ENCODE results near the gene ETNK2.

ETNK2 gene

DNA sequence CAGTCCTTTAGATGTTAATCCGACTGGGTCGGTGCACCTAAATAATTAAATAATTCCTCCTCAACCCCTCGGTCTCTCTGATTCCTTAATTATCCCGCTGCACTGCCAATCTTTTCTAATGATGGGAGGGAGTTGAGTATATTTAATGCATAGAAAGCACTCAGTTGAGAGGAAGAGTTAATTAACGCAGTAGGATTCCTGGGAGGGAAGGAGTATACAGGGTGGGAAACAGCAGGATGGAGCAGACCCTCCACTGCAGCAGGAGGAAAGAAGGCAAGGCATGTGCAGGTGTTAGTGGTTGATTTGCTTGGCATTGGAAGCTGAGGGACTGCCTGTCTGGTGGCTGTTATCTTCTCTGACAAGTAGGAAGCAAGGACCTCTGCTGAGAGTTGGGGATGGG is 24.2 kb upstream of the ETNK2 start:
- no peak for DNase-seq (ENCODE audit: low spot score)

GRCh38 chr1:204174958-204175357 is 23.1 kb upstream of the ETNK2 start:
- DNase-seq (ENCODE audit: low spot score): no peak

DNA sequence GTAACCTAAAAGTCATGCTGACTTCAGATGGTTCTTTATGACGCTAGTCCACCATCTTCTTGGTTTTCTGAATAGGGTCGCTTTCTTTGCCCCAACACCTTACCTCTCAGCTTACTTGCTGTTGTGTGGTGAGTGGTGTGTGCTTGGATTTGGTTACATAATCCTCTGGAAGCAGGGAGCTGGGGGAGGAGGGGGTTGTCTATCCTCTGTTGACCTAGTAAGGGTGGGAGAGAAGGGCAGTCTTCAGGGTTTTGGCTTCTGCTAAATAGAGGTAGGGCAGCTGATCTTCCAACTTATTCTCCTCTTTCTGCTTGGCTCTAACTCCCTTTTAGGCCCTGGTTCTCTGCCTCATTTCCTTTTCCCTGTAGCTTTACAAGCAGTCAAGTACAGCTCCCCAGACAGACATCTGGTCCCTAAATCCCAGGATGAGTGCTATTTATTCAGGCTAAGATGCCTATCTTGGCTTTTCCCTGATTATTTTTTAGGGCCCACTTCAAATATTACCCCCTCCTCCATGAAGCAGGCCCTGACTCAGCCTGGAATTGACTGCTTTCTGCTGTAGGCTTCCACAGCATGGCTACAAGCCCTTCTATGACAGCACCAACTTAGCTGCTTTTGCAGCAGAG is 20.7 kb upstream of the ETNK2 start:
- no peak for DNase-seq (ENCODE audit: low spot score)

GRCh38 chr1:204171751-204172178 is 19.9 kb upstream of the ETNK2 start:
- DNase-seq (ENCODE audit: low spot score): peak; percentile 33

- no peak for DNase-seq (ENCODE audit: low spot score)
Observed at GRCh38 chr1:204170494-204171155, 18.8 kb upstream of the ETNK2 start.

GRCh38 chr1:204169858-204170257 is 18.0 kb upstream of the ETNK2 start:
- no peak for DNase-seq (ENCODE audit: low spot score)

- DNase-seq (ENCODE audit: low spot score): no peak
Observed at GRCh38 chr1:204167730-204168129, 15.9 kb upstream of the ETNK2 start.

DNA sequence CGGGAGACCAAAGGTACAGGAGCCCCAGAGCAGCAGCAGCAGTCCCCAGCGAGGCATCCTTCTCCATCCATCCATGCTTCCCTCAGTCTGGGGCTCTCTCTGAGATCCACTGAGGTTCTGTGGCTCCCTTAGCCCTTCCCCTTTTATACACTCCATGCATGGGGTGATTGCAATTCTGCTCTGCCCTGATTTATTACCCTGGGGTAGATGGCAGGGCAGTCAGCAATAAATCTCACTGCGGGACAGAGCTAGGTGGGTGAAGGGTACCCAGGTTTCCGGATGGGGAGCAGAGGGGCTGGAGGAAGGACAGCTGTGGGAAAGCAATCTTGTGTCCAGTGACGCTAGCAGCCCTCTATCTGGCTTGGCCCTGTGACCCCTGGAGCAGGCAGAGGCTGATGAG is 14.4 kb upstream of the ETNK2 start, which contains the start of gene REN:
Gene REN, minus strand, starts transcription at position 119 of the 400 bp plus-strand sequence. Its CDS starts 44 bp downstream, at position 75.
- no peak for DNase-seq (ENCODE audit: low spot score)

DNA sequence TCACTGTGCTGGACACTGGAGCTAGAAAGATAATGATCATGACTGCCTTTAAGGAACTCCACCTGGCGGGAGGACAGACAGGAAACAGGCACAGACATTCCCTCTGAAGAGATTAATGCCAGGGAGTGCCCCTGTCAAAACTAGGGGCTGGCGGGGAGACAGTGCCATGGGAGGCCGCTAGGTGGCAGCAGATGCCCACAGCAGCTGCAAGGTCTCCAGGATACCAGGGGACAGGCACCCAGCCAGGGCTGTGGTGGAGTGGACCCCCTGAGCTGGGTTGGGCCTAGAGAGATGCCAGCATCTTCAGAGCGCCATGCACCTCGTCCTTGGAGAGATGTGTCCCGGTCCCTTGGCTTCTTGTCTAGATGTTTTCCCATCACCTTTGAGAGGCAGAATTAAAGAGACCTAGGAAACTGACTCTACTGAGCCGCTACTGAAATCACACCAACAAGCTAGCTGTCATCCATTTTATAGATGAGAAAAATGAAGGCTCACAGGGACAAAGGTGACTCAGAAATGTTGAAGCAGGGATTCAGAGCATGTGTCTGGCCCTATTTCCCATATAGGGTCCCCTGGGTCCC is 10.7 kb upstream of the ETNK2 start:
- DNase-seq (ENCODE audit: low spot score): peak; percentile 87

GRCh38 chr1:204161609-204162493 is 10.0 kb upstream of the ETNK2 start:
- DNase-seq (ENCODE audit: low spot score): no peak

- no peak for DNase-seq (ENCODE audit: low spot score)
Observed at GRCh38 chr1:204157962-204158361, 6.1 kb upstream of the ETNK2 start.

DNA sequence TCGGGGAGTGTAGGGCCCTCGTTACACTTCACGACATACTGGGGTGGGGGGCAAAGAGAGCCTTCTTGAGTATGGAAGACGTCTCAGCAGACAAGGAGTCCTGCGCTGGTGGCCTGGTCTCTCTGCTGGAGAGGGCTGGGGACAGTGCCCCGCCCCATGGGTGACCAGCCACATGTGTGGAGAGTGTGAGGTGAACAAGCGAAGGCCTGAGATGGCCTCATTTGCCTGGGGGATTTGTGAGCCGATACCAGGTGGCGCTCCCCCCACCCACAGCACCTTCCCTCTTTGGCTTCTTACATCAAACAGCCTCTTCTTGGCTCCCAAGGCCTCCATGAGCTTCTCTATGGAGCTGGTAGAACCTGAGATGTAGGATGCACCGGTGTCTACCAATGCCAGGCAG is 4.0 kb upstream of the ETNK2 start:
- DNase-seq (ENCODE audit: low spot score): no peak

- DNase-seq (ENCODE audit: low spot score): no peak
Observed at GRCh38 chr1:204154568-204155255, 2.9 kb upstream of the ETNK2 start.

- no peak for DNase-seq (ENCODE audit: low spot score)
Observed at GRCh38 chr1:204153667-204154066, 1.8 kb upstream of the ETNK2 start.

DNA sequence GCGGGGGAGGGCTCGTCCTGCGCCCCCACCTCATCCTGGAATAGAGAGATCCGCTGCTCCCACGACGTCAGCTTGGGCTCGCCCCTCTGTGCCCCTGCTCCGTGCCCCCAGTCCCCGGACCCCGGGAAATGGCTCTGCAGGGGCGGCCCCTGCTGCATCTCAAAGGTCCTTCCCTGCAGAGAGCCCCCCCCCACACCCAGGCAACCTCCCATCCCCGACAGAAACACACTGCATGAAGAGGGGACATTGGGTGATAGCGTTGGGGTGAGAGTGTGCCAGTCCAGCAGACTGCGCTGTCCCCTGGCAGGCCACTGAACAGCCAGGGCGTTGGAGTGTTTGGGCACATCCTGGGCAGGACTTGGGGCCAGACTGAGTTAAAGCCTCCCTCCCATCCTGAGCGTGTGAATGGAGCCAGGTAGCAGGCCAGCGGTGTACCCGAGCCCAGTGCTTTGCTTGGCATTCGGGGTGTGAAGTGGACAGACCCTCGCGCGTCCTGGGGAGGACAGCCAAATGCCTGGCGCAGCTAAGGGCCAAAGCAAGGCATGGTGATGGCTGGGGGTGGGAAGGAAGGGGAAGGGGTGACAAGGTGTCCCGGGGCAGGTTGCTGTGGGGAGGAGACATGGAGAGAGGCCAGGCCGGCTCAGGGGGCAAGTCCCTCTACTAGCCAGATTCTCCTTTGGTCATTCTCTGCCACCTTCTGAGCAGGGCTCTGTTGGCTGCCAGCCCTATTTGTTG is 633 bp upstream of the ETNK2 start:
- DNase-seq (ENCODE audit: low spot score): no peak

DNA sequence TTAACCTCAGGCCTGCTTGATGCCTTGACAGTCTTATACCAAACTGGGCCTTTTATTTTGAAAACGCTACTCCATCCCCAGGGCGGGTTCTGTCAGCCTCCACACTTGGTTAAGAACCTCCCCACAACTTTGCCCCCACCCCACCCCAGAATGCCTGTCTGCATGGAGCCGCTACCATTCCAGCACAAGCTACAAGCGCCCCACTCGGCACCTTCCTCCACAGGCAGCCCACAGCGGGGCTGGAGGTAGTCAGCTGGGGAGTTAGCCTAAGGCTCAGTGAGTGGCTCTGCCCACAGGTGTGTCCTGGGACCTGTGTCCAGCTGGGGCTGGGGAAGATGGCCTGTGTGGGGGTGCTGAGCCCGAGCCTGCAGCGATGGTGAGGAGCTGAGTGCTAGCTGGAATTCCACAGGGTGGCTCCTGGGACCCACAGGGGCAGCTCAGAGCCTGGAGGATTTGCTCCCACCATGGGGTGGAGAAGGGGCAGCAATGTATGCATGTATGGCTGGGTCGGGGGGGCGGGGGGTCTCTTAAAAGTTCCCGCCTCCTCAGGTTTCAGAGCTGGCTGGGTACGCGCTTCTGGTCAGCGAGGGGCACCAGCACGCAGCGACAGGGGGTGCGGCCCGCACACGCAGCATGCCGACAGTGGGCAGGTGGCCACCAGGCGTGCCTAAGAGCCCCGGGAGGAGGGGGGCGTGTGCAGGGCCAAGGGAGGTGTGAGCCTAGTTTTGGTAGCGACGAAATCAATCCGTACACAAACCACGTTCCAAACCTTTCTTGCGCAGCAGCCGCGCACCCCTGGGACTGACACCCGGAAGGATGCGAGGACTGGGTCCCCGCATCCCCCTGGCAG is 917 bp downstream of the ETNK2 start:
- DNase-seq (ENCODE audit: low spot score): no peak

DNA sequence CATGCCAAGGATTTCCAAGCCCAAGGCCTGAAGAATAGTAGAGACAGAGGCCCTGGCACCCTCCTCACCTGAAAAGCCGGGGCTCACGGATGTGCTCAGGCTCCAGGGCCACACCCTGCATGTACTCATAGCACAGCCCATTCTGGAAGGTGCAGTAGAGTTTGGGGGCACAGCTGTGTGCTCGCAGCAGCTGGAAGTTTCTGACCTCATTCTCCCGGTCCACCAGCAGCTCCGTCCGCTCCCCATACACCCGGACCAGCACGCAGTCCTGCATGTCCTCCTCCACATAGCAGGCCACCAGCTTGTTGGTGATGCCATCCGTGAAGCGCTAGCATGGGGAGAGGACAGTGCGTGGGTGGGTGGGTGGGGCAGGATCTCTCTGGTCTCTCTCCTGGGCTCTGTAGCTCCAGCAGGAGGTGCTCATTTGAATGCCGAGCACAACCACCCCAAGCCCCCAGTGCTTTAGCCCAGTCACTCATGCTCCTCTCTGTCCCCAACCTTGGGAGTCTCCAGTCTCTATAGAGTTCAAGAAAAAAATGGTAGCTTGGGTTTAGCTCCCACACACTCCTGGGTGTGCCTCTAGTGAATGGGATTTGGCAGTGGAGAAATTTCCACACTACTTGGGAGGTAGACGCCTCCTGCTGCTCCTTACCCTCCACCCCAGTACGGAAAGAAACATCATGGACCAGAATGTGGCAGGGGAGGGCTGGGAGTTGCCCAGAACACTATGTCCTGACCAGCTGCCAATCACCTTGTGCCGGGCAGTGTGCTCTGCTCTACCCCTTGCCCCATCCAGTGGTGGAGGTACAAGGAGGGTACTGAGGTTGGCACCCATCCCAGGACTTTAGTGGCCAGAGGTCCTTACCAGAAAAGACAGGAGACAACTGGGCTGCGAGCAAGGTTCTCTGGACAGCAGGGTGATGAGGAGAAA is 1.9 kb downstream of the ETNK2 start:
- no peak for DNase-seq (ENCODE audit: low spot score)

GRCh38 chr1:204149107-204149506 is 2.7 kb downstream of the ETNK2 start:
- no peak for DNase-seq (ENCODE audit: low spot score)
